ENCODE measurements around the gene PAPSS2. TPM values are rescaled to one million over a fixed set of nuclear protein-coding genes. Genes with fewer than 3 reads are reported as not detected.

Gene PAPSS2
- total RNA-seq, 1 experiment from 2014 or later: 22.1 TPM

- ChIA-PET POLR2A (no interaction called here), CTCF (interaction anchor here (1.2 kb wide), 1 partner anchor 10 kb away, joined by 6 read pairs; no protein-coding TSS in a partner anchor)
- ATAC-seq: no peak
- TF ChIP-seq E2F1 (CRISPR knock-in tag; IDR thresholded peaks at IDR 0.05): no peak
- TF ChIP-seq SOX15 (CRISPR knock-in tag; IDR thresholded peaks at IDR 0.05): no peak
- TF ChIP-seq CDX4 (CRISPR knock-in tag; IDR thresholded peaks at IDR 0.05; ENCODE audit: borderline replicate concordance): no peak
- no peak for TF ChIP-seq E2F4 (CRISPR knock-in tag; IDR thresholded peaks at IDR 0.05; ENCODE audit: borderline replicate concordance, low read depth)
- no peak for TF ChIP-seq ZNF281 (CRISPR knock-in tag; IDR thresholded peaks at IDR 0.05)
- TF ChIP-seq PRRX2 (CRISPR knock-in tag; IDR thresholded peaks at IDR 0.05): no peak
- TF ChIP-seq USF1 (CRISPR knock-in tag; IDR thresholded peaks at IDR 0.05): no peak
- TF ChIP-seq ZNF121 (CRISPR knock-in tag; IDR thresholded peaks at IDR 0.05): no peak
- no peak for TF ChIP-seq ZNF138 (CRISPR knock-in tag; conservative IDR thresholded peaks at IDR 0.05)
- no peak for TF ChIP-seq ZNF263 (CRISPR knock-in tag; IDR thresholded peaks at IDR 0.05; ENCODE audit: low read depth)
- TF ChIP-seq AR (CRISPR knock-in tag; IDR thresholded peaks at IDR 0.05): no peak
- TF ChIP-seq NFYB (CRISPR knock-in tag; conservative IDR thresholded peaks at IDR 0.05; ENCODE audit: low read depth): no peak
- no peak for TF ChIP-seq NFE2L1 (CRISPR knock-in tag; IDR thresholded peaks at IDR 0.05)
- TF ChIP-seq ZNF532 (CRISPR knock-in tag; IDR thresholded peaks at IDR 0.05; ENCODE audit: borderline replicate concordance): no peak
- H3K4me3 Mint-ChIP-seq: no peak overlapping the region
- H3K36me3 Mint-ChIP-seq: peaks cover 24% of the 10 kb centered on the region
- H3K27me3 Mint-ChIP-seq (ENCODE audit: low read depth): no peaks in the 10 kb centered on the region
- H3K27ac Mint-ChIP-seq: no peak overlapping the region
- H3K9me3 Mint-ChIP-seq: peaks cover 4% of the 10 kb centered on the region
- H3K4me1 Mint-ChIP-seq: peaks cover 8% of the 10 kb centered on the region
- DNase-seq (ENCODE audit: low spot score): no peak
Measured at GRCh38 chr10:87744606-87745005, 84.9 kb downstream of the PAPSS2 start.

All from WTC11 (cell line).